Osteoblast (primary cell): ENCODE results near the gene RARG. TPM values are rescaled to one million over a fixed set of nuclear protein-coding genes. Genes with fewer than 3 reads are reported as not detected.

Experiments
- DNase-seq: peaks from one replicate; pipeline ENCODE4 v3.0.0; 2011; ENCODE audit warnings: low spot score, mixed read lengths; ENCODE audit not compliant: insufficient read length; ENCODE audit errors: missing footprints
- H2AFZ ChIP-seq: 2 replicates; pipeline ENCODE4 v1.6.0; 2011; ENCODE audit warnings: mild to moderate bottlenecking, low read length
- H3K27ac ChIP-seq: 2 replicates; pipeline ENCODE4 v1.5.1; 2011; ENCODE audit warnings: mild to moderate bottlenecking, low read depth, low read length, moderate library complexity
- H3K27me3 ChIP-seq: 2 replicates; pipeline ENCODE4 v1.6.0; 2012; ENCODE audit warnings: mild to moderate bottlenecking, control low read depth, inconsistent platforms, low read length, moderate library complexity; ENCODE audit not compliant: insufficient read depth
- H3K36me3 ChIP-seq: 2 replicates; pipeline ENCODE4 v1.5.1; 2011; ENCODE audit warnings: mild to moderate bottlenecking, low read length, control low read depth, moderate library complexity; ENCODE audit not compliant: insufficient read depth
- H3K4me1 ChIP-seq: 2 replicates; pipeline ENCODE4 v1.5.1; 2011; ENCODE audit warnings: mild to moderate bottlenecking, low read length, control low read depth, moderate library complexity; ENCODE audit not compliant: insufficient read depth
- H3K4me2 ChIP-seq: 2 replicates; pipeline ENCODE4 v1.6.0; 2011; ENCODE audit warnings: mild to moderate bottlenecking, low read length; ENCODE audit not compliant: insufficient read depth
- H3K4me3 ChIP-seq: fragments of 200-600 bp; sonication (generic); 3 replicates; pipeline ENCODE4 v1.5.1; 2012; ENCODE audit warnings: mild to moderate bottlenecking, low read length, inconsistent platforms; ENCODE audit not compliant: insufficient read depth
- H3K79me2 ChIP-seq: 2 replicates; pipeline ENCODE4 v1.6.0; 2012; ENCODE audit warnings: mild to moderate bottlenecking, low read length, control low read depth, inconsistent platforms; ENCODE audit not compliant: insufficient read depth
- H3K9me3 ChIP-seq: 2 replicates; pipeline ENCODE4 v1.5.1; 2011; ENCODE audit warnings: low read depth, low read length, control low read depth
- H4K20me1 ChIP-seq: 2 replicates; pipeline ENCODE4 v1.6.0; 2012; ENCODE audit warnings: mild to moderate bottlenecking, low read length, control low read depth; ENCODE audit not compliant: insufficient read depth
- total RNA-seq: library from RNA; depleted of rRNA; stranded (reverse); fragments of >200 nt; gene quantifications from 2 replicates; pipeline ENCODE4 v1.2.3, GENCODE V29; 2012
- TF ChIP-seq, protein P1 (sequence below): IDR thresholded peaks from 2 replicates; pipeline ENCODE4 v1.5.1; 2011; ENCODE audit warnings: mild to moderate bottlenecking, low read depth, low read length, moderate library complexity; ENCODE audit errors: extremely low read depth

Gene RARG
- total RNA-seq, 1 donor: 49.9 TPM

DNA sequence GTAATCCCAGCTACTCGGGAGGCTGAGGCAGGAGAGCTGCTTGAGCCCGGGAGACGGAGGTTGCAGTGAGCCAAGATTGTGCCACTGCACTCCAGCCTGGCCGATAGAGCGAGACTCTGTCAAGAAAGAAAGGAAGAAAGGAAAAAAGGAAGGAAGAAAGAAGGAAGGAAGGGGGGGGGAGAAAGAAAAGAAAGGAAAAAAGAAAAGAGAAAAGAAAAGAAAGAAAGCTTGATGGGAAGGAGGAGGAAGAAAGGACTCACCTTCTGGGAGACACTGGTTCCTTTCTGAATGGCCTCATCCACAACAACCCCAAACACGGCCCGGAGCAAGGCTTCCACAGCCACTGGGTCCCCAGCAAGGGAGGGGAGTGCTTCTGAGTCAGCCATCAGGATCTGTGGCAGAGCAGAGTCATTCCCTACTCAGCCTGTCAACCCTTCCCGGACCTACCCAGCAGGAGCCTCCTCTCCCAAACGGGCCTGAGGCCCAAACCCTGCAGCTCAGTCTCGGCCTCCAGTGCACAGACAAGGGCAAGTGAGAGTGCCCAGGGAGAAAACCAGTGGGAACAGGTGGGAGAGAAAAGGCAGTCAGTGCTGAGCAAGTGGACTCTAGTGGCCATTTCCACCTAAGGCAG lies 58.8 kb downstream of the RARG start:
- Histone ChIP-seq H3K4me1 (peaks cover 42% of the 10 kb centered on the region), H3K4me3 (no peak overlapping the region), H3K27me3 (no peaks in the 10 kb centered on the region), H4K20me1 (no peaks in the 10 kb centered on the region), H3K79me2 (peaks cover 2% of the 10 kb centered on the region), H3K36me3 (peaks cover 10% of the 10 kb centered on the region), H3K9me3 (no peaks in the 10 kb centered on the region), H3K4me2 (peak overlapping the region; percentile 37), H2AFZ (peak overlapping the region; percentile 86), H3K27ac (peak overlapping the region; percentile 63)
- DNase-seq: peak; percentile 95
- TF ChIP-seq, protein P1, sequence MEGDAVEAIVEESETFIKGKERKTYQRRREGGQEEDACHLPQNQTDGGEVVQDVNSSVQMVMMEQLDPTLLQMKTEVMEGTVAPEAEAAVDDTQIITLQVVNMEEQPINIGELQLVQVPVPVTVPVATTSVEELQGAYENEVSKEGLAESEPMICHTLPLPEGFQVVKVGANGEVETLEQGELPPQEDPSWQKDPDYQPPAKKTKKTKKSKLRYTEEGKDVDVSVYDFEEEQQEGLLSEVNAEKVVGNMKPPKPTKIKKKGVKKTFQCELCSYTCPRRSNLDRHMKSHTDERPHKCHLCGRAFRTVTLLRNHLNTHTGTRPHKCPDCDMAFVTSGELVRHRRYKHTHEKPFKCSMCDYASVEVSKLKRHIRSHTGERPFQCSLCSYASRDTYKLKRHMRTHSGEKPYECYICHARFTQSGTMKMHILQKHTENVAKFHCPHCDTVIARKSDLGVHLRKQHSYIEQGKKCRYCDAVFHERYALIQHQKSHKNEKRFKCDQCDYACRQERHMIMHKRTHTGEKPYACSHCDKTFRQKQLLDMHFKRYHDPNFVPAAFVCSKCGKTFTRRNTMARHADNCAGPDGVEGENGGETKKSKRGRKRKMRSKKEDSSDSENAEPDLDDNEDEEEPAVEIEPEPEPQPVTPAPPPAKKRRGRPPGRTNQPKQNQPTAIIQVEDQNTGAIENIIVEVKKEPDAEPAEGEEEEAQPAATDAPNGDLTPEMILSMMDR: no peak

DNA sequence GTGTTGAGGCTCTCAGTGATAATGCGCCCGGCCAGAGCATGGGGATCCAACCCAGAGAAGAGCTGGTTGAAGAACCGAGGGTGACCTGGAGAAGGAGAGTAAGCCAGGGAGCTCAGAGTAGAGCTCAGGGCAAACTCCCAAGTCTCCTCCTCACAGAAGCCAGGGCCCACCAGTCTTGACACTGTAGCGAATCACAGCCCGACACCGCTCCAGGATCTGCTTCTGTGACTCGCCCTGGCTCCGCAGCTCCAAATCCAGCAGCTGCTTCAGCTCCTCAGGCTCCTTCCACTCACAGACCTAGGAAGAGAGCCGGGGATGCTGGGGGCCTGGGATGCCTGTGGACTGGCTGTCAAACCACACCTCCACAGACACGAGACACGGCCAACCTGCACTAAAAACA lies 59.7 kb downstream of the RARG start:
- H3K36me3 ChIP-seq: peaks cover 10% of the 10 kb centered on the region
- H3K9me3 ChIP-seq: no peaks in the 10 kb centered on the region
- peak; percentile 94 for DNase-seq
- TF ChIP-seq, protein P1: no peak
- no peaks in the 10 kb centered on the region for H4K20me1 ChIP-seq
- peak overlapping the region; percentile 28 for H3K27ac ChIP-seq
- H3K4me2 ChIP-seq: no peak overlapping the region
- no peak overlapping the region for H3K4me3 ChIP-seq
- H3K27me3 ChIP-seq: no peaks in the 10 kb centered on the region
- peaks cover 2% of the 10 kb centered on the region for H3K79me2 ChIP-seq
- peaks cover 42% of the 10 kb centered on the region for H3K4me1 ChIP-seq
- H2AFZ ChIP-seq: peak overlapping the region; percentile 46

DNA sequence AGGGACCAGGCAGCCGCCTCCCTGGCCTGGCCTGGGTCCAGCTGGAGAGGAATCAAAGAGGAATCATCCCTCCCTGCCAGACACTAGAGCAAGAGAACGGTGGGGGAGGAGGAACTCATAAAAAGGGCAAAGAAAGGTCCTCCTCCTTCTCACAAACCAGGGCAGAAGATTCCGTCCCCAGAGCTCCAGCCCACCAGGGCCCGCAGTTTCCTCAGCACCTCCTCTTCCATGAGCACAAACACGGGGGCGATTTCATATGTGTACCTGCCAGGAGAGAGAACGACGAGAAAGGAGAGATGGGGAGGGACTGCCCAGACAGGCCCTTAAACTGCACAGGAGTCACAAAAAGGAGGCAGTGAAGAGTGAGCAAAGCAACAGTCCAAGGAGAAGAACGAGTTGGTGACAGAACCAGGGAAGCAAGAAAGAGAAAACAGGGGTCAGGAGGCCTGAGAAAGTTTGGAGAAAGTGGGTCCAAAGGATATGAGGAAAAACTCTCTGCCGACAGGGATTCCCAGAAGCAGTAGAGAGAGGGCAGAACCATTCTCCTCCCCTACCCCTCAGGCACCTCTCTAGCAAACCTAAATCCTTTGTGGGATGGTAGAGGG lies 60.2 kb downstream of the RARG start:
- no peaks in the 10 kb centered on the region for H3K27me3 ChIP-seq
- TF ChIP-seq, protein P1: no peak
- peaks cover 13% of the 10 kb centered on the region for H3K36me3 ChIP-seq
- peak; percentile 77 for DNase-seq
- peaks cover 2% of the 10 kb centered on the region for H3K79me2 ChIP-seq
- H3K4me3 ChIP-seq: no peak overlapping the region
- no peaks in the 10 kb centered on the region for H4K20me1 ChIP-seq
- H3K4me1 ChIP-seq: peaks cover 42% of the 10 kb centered on the region
- H3K9me3 ChIP-seq: no peaks in the 10 kb centered on the region
- no peak overlapping the region for H3K4me2 ChIP-seq
- H2AFZ ChIP-seq: peak overlapping the region; percentile 26
- peak overlapping the region; percentile 28 for H3K27ac ChIP-seq

DNA sequence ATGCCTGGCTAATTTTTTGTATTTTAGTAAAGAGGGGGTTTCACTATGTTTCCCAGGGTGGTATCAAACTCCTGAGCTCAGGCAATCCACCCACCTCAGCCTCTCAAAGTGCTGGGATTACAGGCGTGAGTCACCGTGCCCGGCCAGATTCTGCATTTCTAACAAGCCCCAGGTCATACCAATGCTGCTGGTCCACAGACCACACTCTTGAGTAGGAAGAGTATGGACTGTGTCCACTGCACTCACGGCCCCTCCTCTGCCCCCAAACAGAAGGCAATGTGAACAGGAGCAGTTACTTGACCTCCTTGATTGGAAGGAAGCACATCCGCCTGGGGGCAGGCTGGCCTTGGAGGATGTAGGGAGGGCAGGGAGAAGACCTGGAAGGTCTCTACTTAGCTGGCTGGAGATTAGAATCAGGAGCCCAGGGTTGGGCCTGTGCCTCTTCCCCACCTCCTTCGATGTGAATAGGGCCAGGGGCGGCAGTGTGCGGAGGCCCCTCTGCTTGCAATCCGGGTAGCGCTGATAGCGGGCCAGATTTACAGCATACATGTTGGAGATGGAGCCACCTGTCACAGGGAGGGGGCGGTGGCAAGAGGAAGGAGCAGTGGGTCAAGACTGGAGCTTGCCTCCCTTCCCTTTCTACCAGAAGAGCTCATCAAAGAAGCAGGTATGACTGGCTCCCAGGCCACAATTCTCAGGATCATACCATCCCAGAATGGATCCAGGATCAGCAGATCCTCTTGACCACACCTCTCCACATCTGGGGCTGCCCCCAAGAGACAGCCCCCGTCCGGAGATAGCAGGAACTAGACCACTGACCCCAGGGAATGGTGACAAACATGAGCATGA lies 60.9 kb downstream of the RARG start:
- H3K4me2 ChIP-seq: no peak overlapping the region
- no peaks in the 10 kb centered on the region for H4K20me1 ChIP-seq
- H3K9me3 ChIP-seq: no peaks in the 10 kb centered on the region
- peaks cover 13% of the 10 kb centered on the region for H3K36me3 ChIP-seq
- TF ChIP-seq, protein P1: no peak
- no peak overlapping the region for H3K4me3 ChIP-seq
- H2AFZ ChIP-seq: no peak overlapping the region
- H3K79me2 ChIP-seq: peaks cover 2% of the 10 kb centered on the region
- no peaks in the 10 kb centered on the region for H3K27me3 ChIP-seq
- no peak overlapping the region for H3K27ac ChIP-seq
- H3K4me1 ChIP-seq: peaks cover 42% of the 10 kb centered on the region
- no peak for DNase-seq
